GM19467 (cell line): ENCODE results near the gene C19orf44.
"Not testable (repeated sequence)": the region's sequence is repeated elsewhere in the genome, so short reads cannot be mapped to it uniquely, and the experiment has no call there.

Experiments used
- ATAC-seq: cut with Tn5 transposase; IDR thresholded peaks from one replicate; pipeline ENCODE4 v1.9.1; 2021; ENCODE audit warnings: mild to moderate bottlenecking, moderate library complexity; ENCODE audit not compliant: unreplicated experiment

The C19orf44 gene

DNA sequence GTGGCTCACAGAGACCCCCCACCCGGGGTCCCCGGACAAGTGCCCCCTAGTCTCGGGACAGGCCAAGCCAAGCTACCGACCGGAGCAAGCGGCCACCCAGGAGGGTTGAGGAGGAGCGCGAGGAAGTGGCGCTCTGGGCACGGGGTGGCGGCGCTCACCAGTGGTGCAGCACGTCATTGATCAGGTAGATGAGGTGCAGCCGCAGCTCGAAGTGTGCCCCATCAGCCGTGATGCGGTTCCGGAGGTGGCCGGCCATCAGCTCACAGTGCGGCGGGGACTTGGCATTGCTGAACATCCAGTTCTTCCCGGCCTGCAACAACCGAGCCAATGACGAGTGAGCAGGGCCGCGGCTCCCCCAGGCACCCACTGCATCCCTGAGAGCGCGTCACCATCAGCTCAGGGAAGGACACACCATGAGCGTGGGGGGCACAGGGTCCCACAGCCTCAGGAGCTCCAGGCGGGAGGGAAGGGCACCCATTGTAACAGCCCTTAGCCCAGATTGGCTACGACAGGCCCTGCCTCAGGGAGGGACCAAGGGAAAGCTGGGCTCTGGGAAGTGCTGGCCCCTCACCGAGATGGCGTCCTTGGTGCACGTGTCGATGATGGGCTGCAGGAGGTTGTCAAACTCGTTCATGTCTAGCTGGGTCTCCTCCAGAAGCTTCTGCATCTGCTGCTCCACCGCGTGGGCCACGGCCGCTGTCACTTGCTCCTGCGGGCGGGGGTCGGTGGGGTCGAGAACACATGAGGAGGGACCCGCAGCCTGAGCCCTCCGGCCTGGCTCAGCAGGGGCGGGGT, 36.4 kb downstream of the C19orf44 start:
- ATAC-seq: no peak

GRCh38 chr19:16535381-16535780, 39.2 kb downstream of the C19orf44 start:
- ATAC-seq: no peak

GRCh38 chr19:16536130-16536529, 39.9 kb downstream of the C19orf44 start:
- ATAC-seq: no peak

- no peak for ATAC-seq
Measured at GRCh38 chr19:16537111-16537510, 40.9 kb downstream of the C19orf44 start.

- ATAC-seq: no peak
Measured at GRCh38 chr19:16540948-16541347, 44.8 kb downstream of the C19orf44 start.

- ATAC-seq: no peak
Measured at GRCh38 chr19:16541526-16542044, 45.4 kb downstream of the C19orf44 start.

DNA sequence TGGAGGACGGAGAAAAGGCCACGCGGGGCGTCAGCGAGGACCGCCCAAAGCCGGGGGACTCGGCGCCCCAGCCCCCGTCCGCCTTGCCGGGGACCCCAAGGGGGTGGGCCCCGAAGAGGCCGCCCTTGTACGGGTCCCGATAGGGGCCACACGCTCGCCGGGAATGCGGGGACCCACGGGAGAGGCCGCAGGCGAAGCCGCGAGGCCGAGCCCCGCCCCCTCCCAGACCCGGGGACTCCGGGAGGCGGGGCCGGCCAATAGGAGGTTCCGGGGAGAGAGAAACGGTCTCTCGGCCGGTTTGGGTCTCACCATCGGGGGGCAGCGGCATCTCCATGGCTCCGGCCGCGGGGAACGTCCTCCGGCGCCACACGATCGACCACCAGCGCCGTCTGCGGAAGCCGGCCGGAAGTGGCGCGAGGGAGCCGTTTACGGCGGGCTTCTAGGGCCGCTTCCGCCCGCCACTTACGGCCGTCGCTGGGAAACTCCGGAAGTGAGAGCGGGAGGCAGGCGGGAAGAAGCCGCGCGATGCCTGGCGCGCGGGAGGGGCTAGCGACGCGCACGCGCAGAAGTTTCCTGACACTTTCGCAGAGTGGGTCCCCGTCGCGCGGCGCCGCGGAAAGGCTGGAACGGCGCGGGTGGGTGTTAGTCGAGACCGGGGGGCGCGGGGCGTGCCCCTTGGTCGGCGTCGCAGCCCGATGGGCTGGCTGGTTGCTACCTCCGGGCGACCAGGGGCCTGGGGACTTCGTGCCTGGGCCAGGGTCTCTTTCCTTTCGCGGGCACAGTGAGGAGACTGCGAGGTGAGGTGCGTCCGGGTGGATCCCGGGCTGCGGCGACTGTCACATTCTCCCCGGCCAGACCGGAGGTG, 46.1 kb downstream of the C19orf44 start, which contains the start of gene CHERP:
Gene CHERP, minus strand, starts transcription at position 393 of the 865 bp plus-strand sequence. Its CDS starts 59 bp downstream, at position 334.
- ATAC-seq: peak; percentile 68

DNA sequence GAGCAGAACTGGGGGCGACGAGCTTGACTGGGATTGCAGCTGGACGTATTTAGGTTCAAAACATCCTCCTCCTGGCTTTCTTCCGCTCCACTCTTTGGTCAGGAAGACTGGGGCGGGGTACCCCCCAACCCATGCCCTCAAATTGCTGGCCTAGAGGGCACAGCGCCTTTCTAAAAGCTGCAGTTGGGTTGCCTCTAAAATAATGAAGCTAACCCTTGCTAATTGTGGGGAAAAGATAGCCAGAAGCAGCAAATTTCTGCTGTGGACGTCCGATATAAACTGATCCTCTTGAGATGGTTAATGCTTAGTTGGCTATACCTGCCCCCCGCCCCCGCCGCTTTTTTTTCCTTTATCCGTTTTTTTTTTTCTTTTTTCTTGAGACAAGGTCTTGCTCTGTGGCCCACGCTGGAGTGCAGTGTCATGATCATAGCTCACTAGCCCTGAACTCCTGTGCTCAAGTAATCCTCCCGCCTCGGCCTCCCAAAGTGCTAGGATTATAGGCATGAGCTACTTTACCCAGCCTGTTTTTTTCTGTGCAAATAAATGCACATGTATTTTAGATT, 46.8 kb downstream of the C19orf44 start:
- ATAC-seq: no peak

- ATAC-seq: not testable (repeated sequence)
Measured at GRCh38 chr19:16543734-16544133, 47.5 kb downstream of the C19orf44 start.

GRCh38 chr19:16544473-16545231, 48.5 kb downstream of the C19orf44 start:
- no peak for ATAC-seq

DNA sequence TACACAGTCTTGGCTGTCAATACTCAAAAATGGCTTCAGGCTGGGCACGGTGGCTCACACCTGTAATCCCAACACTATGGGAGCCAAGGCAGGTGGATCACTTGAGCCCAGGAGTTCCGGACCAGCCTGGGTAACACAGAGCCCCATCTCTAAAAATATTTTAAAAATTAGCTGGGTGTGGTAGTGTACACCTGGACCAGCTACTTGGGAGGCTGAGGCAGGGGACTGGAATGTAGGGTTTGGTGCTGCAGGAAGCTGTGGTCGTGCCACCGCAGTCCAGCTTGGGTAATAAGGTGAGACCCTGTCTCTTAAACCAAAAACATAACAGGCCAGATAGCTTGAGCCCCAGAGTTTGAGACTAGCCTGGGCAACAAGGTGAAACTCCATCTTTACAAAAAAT, 52.8 kb downstream of the C19orf44 start:
- no peak for ATAC-seq

GRCh38 chr19:16551902-16552301, 55.7 kb downstream of the C19orf44 start:
- ATAC-seq: not testable (repeated sequence)

GRCh38 chr19:16554776-16555175, 58.6 kb downstream of the C19orf44 start:
- ATAC-seq: no peak

DNA sequence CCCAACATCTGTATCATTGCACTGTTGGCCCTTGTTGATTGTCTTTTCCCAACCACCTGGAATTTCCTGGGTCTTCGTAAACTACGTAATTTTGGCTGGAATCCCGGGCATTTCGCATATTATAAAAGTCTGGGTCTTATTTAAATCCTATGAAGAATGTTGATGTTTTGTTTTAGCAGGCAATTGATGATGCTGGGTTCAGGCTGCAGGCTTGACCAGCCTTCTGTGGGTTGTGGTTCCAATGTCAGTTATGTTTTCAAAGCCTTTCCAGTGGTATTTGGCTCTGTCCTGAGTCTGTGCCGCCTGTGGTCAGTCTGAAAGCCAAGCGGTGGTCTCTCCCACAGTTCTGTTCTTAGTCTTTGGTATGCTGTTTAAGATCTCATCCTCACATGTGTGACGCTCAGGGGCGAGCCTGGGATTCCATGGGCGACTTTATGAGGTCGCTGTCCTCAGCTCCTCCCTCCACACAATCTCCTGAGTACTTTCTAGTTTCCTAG, 63.6 kb downstream of the C19orf44 start:
- no peak for ATAC-seq

- no peak for ATAC-seq
Measured at GRCh38 chr19:16561382-16561781, 65.2 kb downstream of the C19orf44 start.

DNA sequence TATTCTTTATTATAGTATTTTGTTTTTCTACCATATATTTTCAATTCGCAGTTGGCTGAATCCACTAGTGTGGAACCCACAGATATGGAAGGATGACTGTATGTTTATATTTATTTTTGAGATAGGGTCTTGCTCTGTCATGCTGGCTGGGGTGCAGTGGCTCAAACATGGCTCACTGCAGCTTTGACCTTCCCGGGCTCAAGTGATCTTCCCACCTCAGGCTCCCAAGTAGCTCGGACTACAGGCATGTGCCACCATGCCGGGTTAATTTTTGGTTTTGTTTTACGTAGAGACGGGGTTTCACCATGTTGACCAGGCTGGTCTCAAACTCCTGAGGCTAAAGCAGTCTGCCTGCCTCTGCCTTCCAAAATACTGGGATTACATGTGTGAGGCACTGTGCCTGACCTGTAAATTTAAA, 66.4 kb downstream of the C19orf44 start:
- no peak for ATAC-seq

GRCh38 chr19:16564842-16565241, 68.6 kb downstream of the C19orf44 start:
- no peak for ATAC-seq

- ATAC-seq: no peak
Measured at GRCh38 chr19:16566161-16566560, 70.0 kb downstream of the C19orf44 start.

GRCh38 chr19:16566702-16567101, 70.5 kb downstream of the C19orf44 start:
- no peak for ATAC-seq

DNA sequence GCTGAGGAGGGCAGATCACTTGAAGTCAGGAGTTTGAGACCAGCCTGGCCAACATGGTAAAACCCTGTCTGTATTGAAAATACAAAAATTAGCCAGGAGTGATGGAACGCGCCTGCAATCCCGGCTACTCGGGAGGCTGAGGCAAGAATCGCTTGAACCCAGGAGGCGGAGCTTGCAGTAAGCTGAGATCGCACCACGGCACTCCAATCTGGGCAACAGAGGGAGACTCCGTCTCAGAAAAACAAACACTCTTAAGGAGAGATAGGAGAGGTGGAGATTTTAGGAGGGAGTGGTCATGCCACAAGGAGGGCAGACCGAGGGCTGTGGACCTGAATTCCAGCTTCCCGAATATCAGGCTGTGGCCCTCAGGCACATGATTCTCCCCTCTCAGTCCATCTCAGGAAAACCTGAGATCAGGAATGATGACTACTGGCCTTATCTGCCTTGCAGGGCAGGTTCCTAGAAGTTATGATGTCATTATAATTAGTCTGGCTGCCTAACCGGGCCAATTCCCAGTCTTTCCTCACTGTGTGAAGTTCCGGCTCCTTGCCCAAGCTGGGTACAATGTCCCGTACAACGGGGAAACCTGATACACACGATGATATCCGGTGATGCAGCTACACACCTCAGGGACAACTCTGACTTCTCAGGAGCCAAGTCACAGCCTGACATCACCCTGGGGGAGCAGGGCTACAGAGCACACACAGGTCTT, 73.6 kb downstream of the C19orf44 start:
- no peak for ATAC-seq
